ENCODE results near the gene TMEM88. TPM values are rescaled to one million over a fixed set of nuclear protein-coding genes. Genes with fewer than 3 reads are reported as not detected.
"Not testable (repeated sequence)": the region's sequence is repeated elsewhere in the genome, so short reads cannot be mapped to it uniquely, and the experiment has no call there.

The TMEM88 gene, protein sequence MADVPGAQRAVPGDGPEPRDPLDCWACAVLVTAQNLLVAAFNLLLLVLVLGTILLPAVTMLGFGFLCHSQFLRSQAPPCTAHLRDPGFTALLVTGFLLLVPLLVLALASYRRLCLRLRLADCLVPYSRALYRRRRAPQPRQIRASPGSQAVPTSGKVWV
- total RNA-seq: 1 to 10 TPM in 1 of 2 experiments, under 1 TPM in 1; 0.84 to 1.2 TPM

DNA sequence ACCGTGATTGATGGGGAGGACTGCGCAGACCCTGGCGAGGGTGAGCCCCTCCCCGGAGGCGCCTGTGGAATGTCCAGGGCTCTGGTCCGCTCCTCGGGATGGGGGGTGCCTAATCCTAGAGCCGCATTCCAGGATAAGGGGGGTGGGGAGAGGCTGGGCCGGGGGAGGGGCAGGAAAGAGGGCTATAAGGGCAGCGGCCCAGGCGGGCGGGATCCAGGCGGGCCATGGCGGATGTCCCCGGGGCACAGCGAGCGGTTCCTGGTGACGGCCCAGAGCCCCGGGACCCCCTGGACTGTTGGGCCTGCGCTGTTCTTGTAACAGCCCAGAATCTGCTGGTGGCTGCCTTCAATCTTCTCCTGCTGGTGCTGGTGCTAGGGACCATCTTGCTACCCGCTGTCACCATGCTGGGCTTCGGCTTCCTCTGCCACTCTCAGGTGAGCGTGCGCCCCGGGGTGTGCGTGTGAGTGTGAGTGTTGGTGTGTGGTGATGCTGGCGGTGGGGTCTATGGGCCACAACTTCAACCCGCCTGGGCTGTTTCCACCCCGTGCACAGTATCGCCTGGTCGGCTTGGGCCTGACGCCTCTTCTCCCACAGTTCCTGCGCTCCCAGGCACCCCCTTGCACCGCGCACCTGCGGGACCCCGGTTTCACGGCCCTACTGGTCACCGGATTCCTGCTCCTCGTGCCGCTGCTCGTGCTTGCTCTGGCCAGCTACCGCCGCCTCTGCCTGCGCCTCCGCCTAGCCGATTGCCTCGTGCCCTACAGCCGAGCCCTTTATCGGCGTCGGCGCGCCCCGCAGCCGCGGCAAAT lies at the start of gene TMEM88:
Gene TMEM88 (plus strand): TSS at position 216 of the 809 bp plus-strand sequence. CDS start 9 bp downstream, at position 225.
- no peak within 1 kb of the TSS for H3K27ac Mint-ChIP-seq
- no peaks in the 10 kb centered on the region for H3K27me3 Mint-ChIP-seq
- DNase-seq: no peak
- no peak within 1 kb of the TSS for H3K4me3 Mint-ChIP-seq
- H3K9me3 Mint-ChIP-seq (ENCODE audit: low read depth): no peaks in the 10 kb centered on the region
- ATAC-seq: no peak
- peaks cover 38% of the 10 kb centered on the region for H3K4me1 Mint-ChIP-seq
- CTCF ChIA-PET: interaction anchor here (1.0 kb wide), 1 partner anchor 21 kb away, joined by 4 read pairs; the partner anchor contains the start of gene KDM6B
- peaks cover 2% of the 10 kb centered on the region for H3K36me3 Mint-ChIP-seq

DNA sequence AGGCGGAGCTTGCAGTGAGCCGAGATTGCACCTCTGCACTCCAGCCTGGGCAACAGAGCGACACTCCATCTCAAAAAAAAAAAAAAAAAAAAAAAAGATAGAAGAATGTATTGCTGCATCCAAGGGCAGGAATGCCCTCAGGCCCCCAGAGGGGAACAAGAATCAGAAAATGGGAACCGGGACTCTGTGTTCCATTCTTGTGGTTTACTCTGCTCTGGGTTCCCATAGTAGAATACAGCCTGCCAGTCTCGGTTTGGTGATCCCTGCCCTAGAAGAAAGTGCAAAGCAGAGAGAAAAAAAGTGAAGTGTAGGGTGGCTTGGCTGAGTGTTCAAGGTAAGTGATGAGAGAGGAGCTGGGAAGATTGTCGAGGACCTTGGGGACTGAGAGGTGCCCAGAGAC lies 48.3 kb upstream of the TMEM88 start:
- CTCF ChIA-PET: no interaction called here
- Mint-ChIP-seq H3K4me1 (no peaks in the 10 kb centered on the region), H3K9me3 (ENCODE audit: low read depth) (no peaks in the 10 kb centered on the region), H3K27me3 (peaks cover 25% of the 10 kb centered on the region), H3K27ac (no peak overlapping the region), H3K4me3 (no peak overlapping the region), H3K36me3 (no peaks in the 10 kb centered on the region)
- no peak for ATAC-seq
- DNase-seq: no peak

DNA sequence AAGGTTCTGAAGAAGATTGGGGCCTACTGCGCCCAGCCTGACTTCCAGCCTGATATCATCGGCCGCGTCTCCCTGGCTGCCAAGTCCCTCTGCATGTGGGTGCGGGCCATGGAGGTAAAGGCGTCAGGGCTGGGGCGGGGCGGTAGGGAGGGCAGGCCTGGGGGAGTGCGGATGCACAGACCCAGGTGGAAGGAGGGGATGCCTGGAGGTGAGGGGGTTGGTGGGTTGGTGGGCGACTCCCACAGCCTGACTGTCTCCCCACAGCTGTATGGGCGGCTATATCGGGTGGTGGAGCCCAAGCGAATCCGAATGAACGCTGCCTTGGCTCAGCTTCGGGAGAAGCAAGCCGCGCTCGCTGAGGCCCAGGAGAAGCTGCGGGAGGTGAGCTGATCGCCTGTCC lies 47.7 kb upstream of the TMEM88 start:
- Mint-ChIP-seq H3K9me3 (ENCODE audit: low read depth) (no peaks in the 10 kb centered on the region), H3K4me1 (no peaks in the 10 kb centered on the region), H3K36me3 (no peaks in the 10 kb centered on the region), H3K27me3 (peaks cover 25% of the 10 kb centered on the region), H3K27ac (no peak overlapping the region), H3K4me3 (no peak overlapping the region)
- DNase-seq (no peak), ATAC-seq (no peak)
- CTCF ChIA-PET: interaction anchor here (1.5 kb wide), 1 partner anchor 18 kb away, joined by 3 read pairs; no protein-coding TSS in a partner anchor

DNA sequence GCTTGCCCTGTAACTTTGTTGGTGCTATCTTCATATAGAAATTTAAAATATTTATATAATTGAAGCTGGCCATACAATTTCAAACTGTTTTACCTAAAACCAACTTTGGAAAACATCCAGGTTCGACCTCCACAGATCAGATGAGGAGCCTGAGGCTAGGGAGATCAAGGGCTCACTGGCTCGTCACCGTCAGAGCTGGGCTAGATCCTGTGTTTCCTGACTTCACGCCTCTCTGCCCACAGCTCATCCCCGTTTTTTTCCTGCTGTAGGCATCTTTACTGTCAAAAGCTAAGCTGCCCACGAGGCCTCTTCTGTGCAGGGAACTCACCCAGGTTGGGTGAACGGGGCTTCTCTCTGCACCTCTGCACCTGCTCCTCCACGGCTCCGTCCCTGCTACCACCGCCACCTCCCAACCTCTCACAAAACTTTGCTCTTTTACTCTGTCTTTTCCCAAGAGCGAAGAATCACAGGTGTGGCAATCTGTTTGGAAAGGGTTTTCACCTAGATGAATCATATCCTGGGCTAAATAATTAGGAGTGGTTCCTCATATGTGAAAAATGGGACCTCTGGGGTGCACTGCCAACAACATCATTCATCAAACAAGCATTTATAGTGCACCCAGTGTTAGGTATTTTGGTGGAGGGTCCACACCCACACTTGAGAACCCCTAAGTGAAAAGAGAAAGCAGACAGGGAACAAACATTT lies 45.6 kb upstream of the TMEM88 start:
- Mint-ChIP-seq H3K4me3 (no peak overlapping the region), H3K9me3 (ENCODE audit: low read depth) (no peaks in the 10 kb centered on the region), H3K27ac (no peak overlapping the region), H3K36me3 (no peaks in the 10 kb centered on the region), H3K4me1 (no peaks in the 10 kb centered on the region), H3K27me3 (peaks cover 19% of the 10 kb centered on the region)
- DNase-seq: no peak
- CTCF ChIA-PET: interaction anchor here (0.5 to 0.7 kb wide), 2 partner anchors 24 to 176 kb away, joined by 3 read pairs; no protein-coding TSS in a partner anchor
- ATAC-seq: no peak

DNA sequence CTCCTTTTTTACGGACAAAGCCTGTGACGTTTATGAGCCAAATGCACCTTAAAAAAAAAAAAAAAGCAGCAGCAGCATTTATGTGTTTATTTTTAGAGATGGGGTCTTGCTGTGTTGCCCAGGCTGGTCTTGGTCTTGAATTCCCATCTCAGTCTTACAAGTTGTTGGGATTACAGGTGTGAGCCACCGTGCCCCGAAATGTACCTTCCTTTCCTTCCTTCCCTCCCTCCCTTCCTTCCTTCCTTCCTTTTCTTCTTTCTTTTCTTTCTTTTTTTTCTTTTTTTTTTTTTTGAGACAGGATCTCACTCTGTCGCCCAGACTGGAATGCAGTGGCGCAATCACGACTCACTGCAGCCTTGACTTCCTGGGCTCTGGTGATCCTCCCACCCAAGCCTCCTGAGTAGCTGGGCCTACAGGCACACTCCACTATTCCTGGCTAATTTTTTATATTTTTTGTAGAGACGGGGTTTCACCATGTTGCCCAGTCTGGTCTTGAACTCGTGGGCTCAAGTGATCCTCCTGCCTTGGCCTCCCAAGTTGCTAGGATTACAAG lies 45.0 kb upstream of the TMEM88 start:
- H3K4me1 Mint-ChIP-seq; DNase-seq; CTCF ChIA-PET; H3K27ac Mint-ChIP-seq; H3K4me3 Mint-ChIP-seq; ATAC-seq; H3K9me3 Mint-ChIP-seq (ENCODE audit: low read depth); H3K36me3 Mint-ChIP-seq: not testable (repeated sequence)
- peaks cover 19% of the 10 kb centered on the region for H3K27me3 Mint-ChIP-seq

DNA sequence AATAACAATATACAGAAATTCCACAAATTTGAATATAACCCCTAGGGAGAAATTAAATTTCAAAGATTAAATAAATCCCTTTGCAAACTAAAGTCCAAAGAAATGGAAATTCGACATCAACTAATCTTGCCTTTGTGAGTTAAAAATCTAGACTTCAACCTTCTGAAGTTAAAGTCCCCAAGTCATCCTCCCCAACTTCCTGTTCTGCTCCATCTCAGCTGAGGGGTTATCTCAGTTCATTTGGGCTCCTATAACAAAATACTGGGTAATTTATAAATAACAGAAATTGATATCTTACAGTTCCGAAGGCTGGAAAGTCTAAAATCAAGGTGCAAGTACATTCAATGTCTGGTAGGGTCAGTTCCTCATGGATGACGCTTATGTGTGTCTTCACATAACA lies 43.6 kb upstream of the TMEM88 start:
- no peaks in the 10 kb centered on the region for H3K9me3 Mint-ChIP-seq (ENCODE audit: low read depth)
- DNase-seq (no peak), ATAC-seq (no peak)
- H3K4me3 Mint-ChIP-seq: no peak overlapping the region
- no peak overlapping the region for H3K27ac Mint-ChIP-seq
- no peaks in the 10 kb centered on the region for H3K36me3 Mint-ChIP-seq
- no peaks in the 10 kb centered on the region for H3K4me1 Mint-ChIP-seq
- H3K27me3 Mint-ChIP-seq: peaks cover 15% of the 10 kb centered on the region
- CTCF ChIA-PET: no interaction called here

DNA sequence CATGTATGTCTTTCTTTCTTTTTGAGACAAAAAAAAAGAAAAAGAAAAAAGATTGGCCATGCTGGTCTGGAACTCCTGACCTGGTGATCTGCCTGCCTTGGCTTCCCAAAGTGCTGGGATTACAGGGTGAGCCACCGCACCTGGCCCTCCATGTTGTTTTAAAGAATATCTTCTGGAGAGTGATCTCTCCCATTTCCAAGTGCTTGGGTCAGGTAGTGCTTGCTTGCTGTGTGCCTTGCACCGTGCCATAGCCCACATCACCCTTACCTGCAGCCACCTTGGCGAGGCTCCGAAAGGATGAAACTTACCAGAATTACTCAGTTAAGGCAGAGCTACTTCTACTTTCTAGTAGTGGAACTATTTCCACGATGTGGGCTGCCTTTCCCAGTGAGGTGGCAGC lies 39.9 kb upstream of the TMEM88 start:
- DNase-seq: no peak
- H3K36me3 Mint-ChIP-seq: no peaks in the 10 kb centered on the region
- no peak overlapping the region for H3K4me3 Mint-ChIP-seq
- CTCF ChIA-PET: interaction anchor here (2.6 kb wide), 1 partner anchor 20 kb away, joined by 8 read pairs; no protein-coding TSS in a partner anchor
- no peaks in the 10 kb centered on the region for H3K9me3 Mint-ChIP-seq (ENCODE audit: low read depth)
- peaks cover 2% of the 10 kb centered on the region for H3K27me3 Mint-ChIP-seq
- no peak overlapping the region for H3K27ac Mint-ChIP-seq
- ATAC-seq: no peak
- H3K4me1 Mint-ChIP-seq: no peaks in the 10 kb centered on the region

DNA sequence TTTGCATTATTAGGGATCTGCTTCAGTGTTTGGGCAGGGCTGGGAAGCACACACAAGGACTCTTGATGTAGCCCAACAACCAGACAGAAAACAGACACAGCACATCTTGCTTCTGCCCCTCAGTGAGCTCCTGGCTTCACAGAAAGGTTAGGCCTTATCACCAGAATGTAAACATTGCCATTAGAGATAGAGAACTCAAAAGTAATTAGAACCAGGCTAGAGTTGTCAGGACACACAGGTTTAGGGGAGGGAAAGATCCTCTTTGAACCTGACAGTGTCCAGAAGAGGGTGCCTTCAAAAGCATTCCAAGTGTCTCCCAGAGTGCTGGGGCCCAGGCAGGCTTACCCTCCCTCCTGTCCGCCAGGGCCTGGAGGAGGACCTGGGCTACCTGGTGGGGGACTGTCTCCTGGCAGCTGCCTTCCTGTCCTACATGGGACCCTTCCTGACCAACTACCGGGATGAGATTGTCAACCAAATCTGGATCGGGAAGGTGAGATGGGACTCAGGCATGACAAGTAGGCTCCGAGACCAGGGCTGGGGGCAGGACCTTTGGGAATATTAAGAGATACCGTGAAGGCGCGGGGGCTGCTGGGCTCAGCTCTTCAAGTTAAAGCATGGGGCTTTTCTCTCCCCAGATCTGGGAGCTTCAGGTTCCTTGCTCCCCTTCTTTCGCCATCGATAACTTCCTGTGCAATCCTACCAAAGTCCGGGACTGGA lies 37.8 kb upstream of the TMEM88 start:
- Mint-ChIP-seq H3K4me1 (no peaks in the 10 kb centered on the region), H3K27me3 (no peaks in the 10 kb centered on the region), H3K9me3 (ENCODE audit: low read depth) (no peaks in the 10 kb centered on the region), H3K4me3 (no peak overlapping the region), H3K36me3 (no peaks in the 10 kb centered on the region), H3K27ac (no peak overlapping the region)
- ATAC-seq (no peak), DNase-seq (no peak)
- CTCF ChIA-PET: interaction anchor here (0.9 to 2.6 kb wide), 6 partner anchors 9 to 239 kb away, joined by 3 to 8 read pairs (median 4); partner anchors contain the start of gene ATP1B2

DNA sequence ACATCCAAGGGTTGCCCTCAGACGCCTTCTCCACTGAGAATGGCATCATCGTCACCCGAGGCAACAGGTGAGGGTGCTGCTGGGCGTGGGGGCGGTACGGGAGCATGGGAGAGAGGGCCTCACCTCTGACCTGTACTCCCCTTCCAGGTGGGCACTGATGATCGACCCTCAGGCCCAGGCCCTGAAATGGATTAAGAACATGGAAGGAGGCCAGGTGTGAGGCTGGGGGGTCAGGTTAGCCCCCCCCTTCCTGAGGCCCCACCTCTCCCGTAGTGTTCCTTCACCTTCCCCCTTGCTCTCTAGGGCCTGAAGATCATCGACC lies 37.3 kb upstream of the TMEM88 start:
- Mint-ChIP-seq H3K27me3 (peaks cover 3% of the 10 kb centered on the region), H3K4me1 (no peaks in the 10 kb centered on the region), H3K27ac (no peak overlapping the region), H3K9me3 (ENCODE audit: low read depth) (no peaks in the 10 kb centered on the region), H3K4me3 (no peak overlapping the region), H3K36me3 (no peaks in the 10 kb centered on the region)
- no peak for DNase-seq
- CTCF ChIA-PET: interaction anchor here (0.9 to 2.2 kb wide), 2 partner anchors 39 to 167 kb away, joined by 3 to 7 read pairs; partner anchors contain the start of genes ATP1B2 and NAA38
- ATAC-seq: no peak

DNA sequence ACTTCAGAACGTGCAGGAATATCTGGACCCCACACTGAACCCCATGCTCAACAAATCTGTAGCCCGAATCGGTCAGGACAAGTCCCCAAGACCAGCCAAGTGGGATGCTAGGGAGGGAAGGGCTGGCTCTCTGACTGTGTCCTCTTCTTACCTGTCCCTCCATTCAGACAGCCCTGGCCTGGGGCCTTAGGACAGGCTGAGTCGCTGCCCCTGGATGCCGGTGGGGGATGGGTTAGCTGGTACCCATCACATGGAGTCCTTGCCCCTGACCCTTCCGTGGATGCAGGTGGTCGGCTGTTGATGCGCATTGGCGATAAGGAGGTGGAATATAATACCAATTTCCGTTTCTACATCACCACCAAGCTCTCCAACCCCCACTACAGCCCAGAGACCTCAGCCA lies 36.8 kb upstream of the TMEM88 start:
- Mint-ChIP-seq H3K27me3 (peaks cover 3% of the 10 kb centered on the region), H3K9me3 (ENCODE audit: low read depth) (no peaks in the 10 kb centered on the region), H3K4me3 (no peak overlapping the region), H3K27ac (no peak overlapping the region), H3K4me1 (no peaks in the 10 kb centered on the region), H3K36me3 (no peaks in the 10 kb centered on the region)
- ATAC-seq: no peak
- CTCF ChIA-PET: interaction anchor here (1.2 to 2.2 kb wide), 3 partner anchors 14 to 172 kb away, joined by 3 to 7 read pairs (median 7); partner anchors contain the start of gene NAA38
- DNase-seq: no peak

DNA sequence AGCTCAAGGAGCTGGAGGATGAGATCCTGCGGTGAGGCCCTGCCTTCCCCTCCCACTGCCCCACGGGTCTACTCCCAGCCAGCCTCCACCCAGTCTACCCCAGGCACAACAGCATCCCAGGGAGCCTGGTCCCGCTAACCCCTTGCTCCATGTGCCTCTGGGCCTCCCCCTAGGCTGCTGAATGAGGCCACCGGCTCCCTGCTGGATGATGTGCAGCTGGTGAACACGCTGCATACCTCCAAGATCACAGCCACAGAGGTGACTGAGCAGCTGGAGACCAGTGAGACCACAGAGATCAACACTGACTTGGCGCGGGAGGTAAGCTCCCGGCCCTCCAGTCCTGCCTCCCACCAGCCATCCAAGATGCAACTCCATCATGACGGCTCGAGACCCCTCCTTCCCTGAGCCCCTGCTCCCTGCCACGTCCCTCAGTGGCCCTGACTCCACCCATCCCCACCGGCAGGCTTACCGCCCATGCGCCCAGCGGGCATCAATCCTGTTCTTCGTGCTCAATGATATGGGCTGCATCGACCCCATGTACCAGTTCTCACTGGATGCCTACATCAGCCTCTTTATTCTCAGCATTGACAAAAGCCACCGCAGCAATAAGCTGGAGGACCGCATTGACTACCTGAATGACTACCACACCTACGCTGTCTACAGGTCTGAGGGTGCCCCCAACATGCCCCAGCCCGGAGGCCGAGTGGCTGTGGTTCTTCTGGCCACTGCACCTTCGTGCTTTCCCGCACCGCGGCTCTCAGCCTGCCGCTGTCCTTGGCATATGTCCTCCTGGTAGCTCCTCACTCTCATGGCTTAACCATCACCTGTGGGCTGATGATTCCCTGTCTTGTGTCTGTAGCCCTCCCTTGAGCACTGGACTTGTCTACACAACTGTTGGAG lies 35.9 kb upstream of the TMEM88 start:
- H3K36me3 Mint-ChIP-seq: no peaks in the 10 kb centered on the region
- H3K4me1 Mint-ChIP-seq: no peaks in the 10 kb centered on the region
- CTCF ChIA-PET: interaction anchor here (0.8 to 2.2 kb wide), 5 partner anchors 13 to 224 kb away, joined by 3 to 7 read pairs (median 3); partner anchors contain the start of gene NAA38
- ATAC-seq: no peak
- peaks cover 3% of the 10 kb centered on the region for H3K27me3 Mint-ChIP-seq
- H3K4me3 Mint-ChIP-seq: no peak overlapping the region
- no peaks in the 10 kb centered on the region for H3K9me3 Mint-ChIP-seq (ENCODE audit: low read depth)
- no peak for DNase-seq
- no peak overlapping the region for H3K27ac Mint-ChIP-seq

DNA sequence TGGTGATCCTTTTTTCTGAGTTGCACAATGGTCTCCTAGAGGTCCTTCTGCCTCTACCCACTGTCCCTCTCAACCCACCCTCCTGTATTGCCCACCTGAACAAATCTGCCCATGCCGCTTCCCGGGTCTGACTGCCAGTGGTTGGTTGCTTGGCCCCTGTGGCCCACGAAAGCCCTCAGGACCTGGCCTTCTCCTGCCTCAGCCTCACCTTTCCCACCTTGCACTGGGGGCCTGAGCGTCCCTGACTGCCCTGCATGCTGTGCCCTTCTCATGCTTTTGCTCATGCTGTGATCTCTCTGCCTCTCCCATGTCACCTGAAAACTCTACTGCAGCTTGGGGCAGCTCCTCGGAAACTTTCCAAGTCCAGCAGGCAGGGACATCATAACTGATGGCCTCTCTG lies 34.6 kb upstream of the TMEM88 start:
- DNase-seq: no peak
- Mint-ChIP-seq H3K27ac (no peak overlapping the region), H3K27me3 (peaks cover 4% of the 10 kb centered on the region), H3K4me1 (no peaks in the 10 kb centered on the region), H3K36me3 (no peaks in the 10 kb centered on the region), H3K9me3 (ENCODE audit: low read depth) (no peaks in the 10 kb centered on the region), H3K4me3 (no peak overlapping the region)
- no peak for ATAC-seq
- CTCF ChIA-PET: interaction anchor here (1.5 to 1.8 kb wide), 2 partner anchors 25 to 237 kb away, joined by 4 read pairs; no protein-coding TSS in a partner anchor
